GM23338 (cell line): ENCODE data around the gene PITX1.

ENCODE experiments used
- CTCF ChIP-seq, 2 experiments: fragments of 200-600 bp in 1 of 2; sonication (generic) in 1 of 2; conservative IDR thresholded peaks; 2 replicates each; pipeline versions ENCODE4 v1.5.1 to v1.6.1; 2016 to 2017; ENCODE audit warnings: antibody characterized with exemption in 2 of 2, low read depth in 2 of 2, mild to moderate bottlenecking in 2 of 2, moderate library complexity in 1 of 2
- EZH2 ChIP-seq: fragments of 200-600 bp; sonication (generic); IDR thresholded peaks from one replicate; pipeline ENCODE4 v1.8.0; 2017; ENCODE audit warnings: antibody characterized with exemption, mild to moderate bottlenecking, low read depth; ENCODE audit not compliant: unreplicated experiment
- EZH2phosphoT487 ChIP-seq: fragments of 200-600 bp; sonication (generic); IDR thresholded peaks from one replicate; pipeline ENCODE4 v1.8.1; 2018; ENCODE audit warnings: antibody characterized with exemption; ENCODE audit not compliant: unreplicated experiment
- POLR2AphosphoS5 ChIP-seq: IDR thresholded peaks from 2 replicates; pipeline ENCODE4 v1.6.1; 2016; ENCODE audit warnings: antibody characterized with exemption, low read depth
- ZNF331 ChIP-seq: fragments of 250-450 bp; sonication (Bioruptor Pico); IDR thresholded peaks from 2 replicates; pipeline ENCODE4 v1.5.0; 2020; ENCODE audit warnings: low read depth, mild to moderate bottlenecking, moderate library complexity

- TF ChIP-seq CTCF (conservative IDR thresholded peaks at IDR 0.05; ENCODE audit: low read depth in 2 of 2) (no peak), ZNF331 (CRISPR knock-in tag) (no peak), POLR2AphosphoS5 (no peak), EZH2phosphoT487 (no peak), EZH2 (no peak)
Measured at GRCh38 chr5:135048930-135049329, 14.9 kb upstream of the PITX1 start.
